HG03103 (cell line): ENCODE measurements around the gene ULK1.
"Not testable (repeated sequence)": the region's sequence is repeated elsewhere in the genome, so short reads cannot be mapped to it uniquely, and the experiment has no call there.

ENCODE experiments used
- ATAC-seq: cut with Tn5 transposase; IDR thresholded peaks from one replicate; pipeline ENCODE4 v1.9.1; 2021; ENCODE audit warnings: low read depth; ENCODE audit not compliant: unreplicated experiment

The ULK1 gene

DNA sequence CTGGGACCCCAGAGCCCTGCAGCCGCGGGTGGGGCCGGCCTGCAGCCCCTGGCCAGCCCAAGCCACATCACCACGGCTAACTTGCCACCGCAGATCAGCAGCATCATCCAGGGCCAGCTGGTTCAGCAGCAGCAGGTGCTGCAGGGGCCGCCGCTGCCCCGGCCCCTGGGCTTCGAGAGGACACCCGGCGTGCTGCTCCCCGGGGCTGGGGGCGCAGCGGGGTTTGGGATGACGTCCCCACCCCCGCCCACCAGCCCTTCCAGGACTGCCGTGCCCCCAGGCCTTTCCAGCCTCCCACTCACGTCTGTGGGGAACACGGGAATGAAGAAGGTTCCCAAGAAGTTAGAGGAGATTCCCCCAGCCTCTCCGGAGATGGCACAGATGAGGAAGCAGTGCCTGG, 66.9 kb downstream of the ULK1 start:
- ATAC-seq, result not testable (repeated sequence)

DNA sequence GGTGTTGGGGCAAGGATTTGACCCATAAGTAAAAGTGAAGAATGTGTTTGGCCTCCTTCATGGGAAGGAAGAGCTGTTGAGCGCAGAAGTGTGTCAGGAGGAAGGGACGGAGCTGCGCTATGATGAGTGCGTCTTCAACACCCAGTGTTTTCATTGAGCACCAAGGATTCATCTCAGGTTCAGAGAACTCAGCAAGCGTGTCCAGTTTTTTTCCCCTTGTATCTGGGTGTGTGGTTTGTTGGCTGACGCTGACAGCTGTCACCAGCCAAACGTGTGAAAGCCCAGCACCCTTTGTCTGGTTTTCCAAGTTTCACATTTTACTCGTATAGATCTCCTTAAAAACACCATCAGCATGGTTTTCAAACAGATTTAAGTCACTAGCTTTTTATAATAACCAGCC, 67.6 kb downstream of the ULK1 start:
- no peak for ATAC-seq

DNA sequence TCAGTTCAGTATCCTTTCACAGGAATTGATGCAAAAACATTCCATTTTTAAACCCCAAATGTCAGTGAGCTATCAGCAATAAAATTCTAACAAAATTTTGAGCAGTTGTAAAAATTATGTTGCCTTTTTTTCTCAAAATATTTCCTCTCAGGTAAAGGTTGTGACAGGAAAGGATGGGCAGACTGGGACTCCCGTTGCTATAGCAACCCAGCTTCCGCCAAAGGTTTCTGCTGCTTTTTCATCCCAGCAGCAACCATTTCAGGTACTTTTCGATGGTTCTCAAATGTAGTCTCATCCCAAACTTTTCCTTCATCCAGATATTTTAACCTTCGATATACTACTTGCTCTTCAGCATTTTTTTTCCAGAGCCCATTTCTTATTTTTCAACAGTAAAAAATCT, 69.0 kb downstream of the ULK1 start:
- ATAC-seq, result no peak

DNA sequence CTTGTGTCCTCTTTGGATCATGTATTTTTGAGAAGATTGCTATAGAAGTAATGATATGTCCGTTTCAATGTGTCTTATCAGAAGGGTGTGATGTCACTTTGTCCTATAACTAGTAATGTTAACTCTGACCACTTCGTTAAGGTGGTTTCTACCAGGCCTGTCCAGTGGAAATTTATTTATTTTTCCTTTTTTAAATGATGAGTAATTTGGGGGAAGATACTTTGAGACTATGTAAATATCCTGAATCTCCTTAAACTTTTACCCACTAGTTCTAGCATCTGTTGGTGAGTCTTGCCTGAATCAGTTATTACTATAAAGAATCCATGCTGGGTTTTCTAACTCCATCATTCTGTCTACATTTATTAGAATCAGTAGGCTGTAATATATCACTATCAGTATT, 70.7 kb downstream of the ULK1 start:
- ATAC-seq, result no peak

DNA sequence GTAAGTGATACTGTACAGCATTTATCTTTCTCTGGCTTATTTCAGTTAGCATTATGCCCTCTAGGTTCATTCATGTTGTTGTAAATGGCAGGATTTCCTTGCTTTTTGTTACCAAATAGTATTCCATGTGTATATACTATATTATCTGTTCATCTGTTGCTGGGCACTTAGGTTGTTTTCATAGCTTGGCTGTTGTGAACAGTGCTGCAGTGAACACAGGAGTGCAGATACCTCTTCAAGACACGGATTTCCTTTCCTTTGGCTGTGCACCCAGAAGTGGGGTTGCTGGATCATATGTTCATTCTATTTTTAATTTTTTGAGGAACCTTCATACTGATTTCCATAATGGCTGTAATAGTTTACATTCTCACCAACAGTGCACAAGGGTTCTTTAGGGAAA, 76.8 kb downstream of the ULK1 start:
- ATAC-seq, result no peak
